H1 (cell line): Measurements from ENCODE around the gene ERP44. TPM values are rescaled to one million over a fixed set of nuclear protein-coding genes. Genes with fewer than 3 reads are reported as not detected.
"Not testable (repeated sequence)": the region's sequence is repeated elsewhere in the genome, so short reads cannot be mapped to it uniquely, and the experiment has no call there.

Experiments used
- CTCF ChIA-PET: fragments of 300-600 bp; sonication (Branson Sonifier 250); formaldehyde crosslinking; loops from one replicate; lab custom pipeline; 2021; ENCODE audit not compliant: partially characterized antibody; lab: Charles Lee
- POLR2A ChIA-PET: fragments of 300-600 bp; sonication (Branson Sonifier 250); formaldehyde crosslinking; loops from one replicate; lab custom pipeline; 2021; ENCODE audit warnings: inconsistent platforms; ENCODE audit not compliant: partially characterized antibody; lab: Charles Lee
- DNase-seq, 2 experiments: peaks; one replicate each; pipeline versions ENCODE4 v3.0.0 to v3.0.0-alpha.2; 2010 to 2022; ENCODE audit warnings: low spot score in 2 of 2, low read depth in 1 of 2, mixed read lengths in 1 of 2
- FAIRE-seq: peaks from 2 replicates; lab custom pipeline; 2011; peaks lifted over from hg19 to GRCh38; lab: Jason Lieb, UNC
- H2AFZ ChIP-seq: 2 replicates; pipeline ENCODE4 v1.8.1; 2012; ENCODE audit warnings: low read length, inconsistent platforms
- H2AK5ac ChIP-seq: 2 replicates; pipeline ENCODE4 v1.6.1; 2013; ENCODE audit warnings: low read depth, low read length
- H2BK120ac ChIP-seq: replicated peaks from 2 replicates; pipeline ENCODE3; 2013; ENCODE audit warnings: low read depth, low read length, inconsistent platforms
- H2BK12ac ChIP-seq: 2 replicates; pipeline ENCODE4 v1.6.1; 2013; ENCODE audit warnings: low read depth, low read length
- H2BK15ac ChIP-seq: 2 replicates; pipeline ENCODE4 v1.6.1; 2013; ENCODE audit warnings: low read length
- H2BK20ac ChIP-seq: 2 replicates; pipeline ENCODE4 v1.6.1; 2013; ENCODE audit warnings: low read length
- H2BK5ac ChIP-seq: 2 replicates; pipeline ENCODE4 v1.6.1; 2013; ENCODE audit warnings: low read depth, low read length
- H3K14ac ChIP-seq: 2 replicates; pipeline ENCODE4 v1.6.1; 2013; ENCODE audit warnings: inconsistent platforms; ENCODE audit not compliant: insufficient read length
- H3K18ac ChIP-seq: 2 replicates; pipeline ENCODE4 v1.6.1; 2013; ENCODE audit warnings: low read length; ENCODE audit errors: extremely low read depth
- H3K23ac ChIP-seq: 2 replicates; pipeline ENCODE4 v1.6.1; 2013; ENCODE audit warnings: inconsistent platforms; ENCODE audit not compliant: insufficient read length
- H3K23me2 ChIP-seq: 2 replicates; pipeline ENCODE4 v1.6.1; 2013; ENCODE audit warnings: low read depth, low read length
- H3K27ac ChIP-seq: 2 replicates; pipeline ENCODE4 v1.6.1; 2011; ENCODE audit warnings: low read depth, low read length, inconsistent platforms
- H3K27me3 ChIP-seq, 4 experiments: replicated peaks in 1 of 4; 1 replicate in 1 of 4; 2 replicates in 3 of 4; pipeline versions ENCODE4 v1.6.1 to v1.8.1; 2011 to 2013; ENCODE audit warnings: low read length in 3 of 4, mild to moderate bottlenecking in 3 of 4, inconsistent platforms in 2 of 4, mixed read lengths in 2 of 4, moderate library complexity in 1 of 4; ENCODE audit not compliant: control insufficient read depth in 3 of 4, insufficient read depth in 3 of 4; ENCODE audit errors: extremely low read depth in 1 of 4
- H3K36me3 ChIP-seq, 4 experiments: 2 replicates each; pipeline versions ENCODE4 v1.6.1 to v1.8.1; 2011 to 2013; ENCODE audit warnings: mild to moderate bottlenecking in 4 of 4, low read length in 3 of 4, moderate library complexity in 2 of 4, control low read depth in 1 of 4, inconsistent platforms in 1 of 4; ENCODE audit not compliant: insufficient read depth in 4 of 4, control insufficient read depth in 2 of 4
- H3K4ac ChIP-seq: replicated peaks from 2 replicates; pipeline ENCODE3; 2013; ENCODE audit warnings: low read length, low read depth, mixed read lengths, inconsistent platforms; ENCODE audit not compliant: insufficient read length
- H3K4me1 ChIP-seq, 4 experiments: replicated peaks in 1 of 4; 1 replicate in 1 of 4; 2 replicates in 3 of 4; pipeline versions ENCODE4 v1.6.1 to v1.8.1; 2011 to 2013; ENCODE audit warnings: low read length in 3 of 4, inconsistent platforms in 2 of 4, mixed read lengths in 1 of 4; ENCODE audit not compliant: insufficient read depth in 4 of 4, control insufficient read depth in 3 of 4
- H3K4me2 ChIP-seq, 2 experiments: 2 replicates each; pipeline versions ENCODE4 v1.6.1 to v1.8.1; 2011 to 2013; ENCODE audit warnings: low read depth in 2 of 2, low read length in 2 of 2, control low read depth in 1 of 2, inconsistent platforms in 1 of 2, mild to moderate bottlenecking in 1 of 2; ENCODE audit not compliant: insufficient read depth in 1 of 2
- H3K4me3 ChIP-seq, 4 experiments: fragments of 200-600, 300-600 bp in 1 of 4; sonication (generic), shearing (Covaris generic), sonication (Bioruptor Twin) in 1 of 4; 2 replicates each; pipeline versions ENCODE4 v1.5.1 to v1.8.1; 2011 to 2016; ENCODE audit warnings: low read length in 4 of 4, low read depth in 3 of 4, control low read depth in 2 of 4, inconsistent platforms in 2 of 4, mild to moderate bottlenecking in 2 of 4, mixed read lengths in 1 of 4, moderate library complexity in 1 of 4; ENCODE audit not compliant: insufficient read depth in 2 of 4; ENCODE audit errors: extremely low read depth in 1 of 4
- H3K56ac ChIP-seq: replicated peaks from 2 replicates; pipeline ENCODE3; 2013; ENCODE audit warnings: low read depth, mild to moderate bottlenecking, mixed read lengths, low read length, inconsistent platforms; ENCODE audit not compliant: insufficient read length
- H3K79me1 ChIP-seq: 2 replicates; pipeline ENCODE4 v1.6.1; 2013; ENCODE audit warnings: low read depth, low read length, control low read depth
- H3K79me2 ChIP-seq, 2 experiments: 2 replicates each; pipeline versions ENCODE4 v1.6.1 to v1.8.1; 2012 to 2013; ENCODE audit warnings: low read length in 2 of 2, mild to moderate bottlenecking in 2 of 2, inconsistent platforms in 1 of 2; ENCODE audit not compliant: insufficient read depth in 2 of 2, control insufficient read depth in 1 of 2
- H3K9ac ChIP-seq, 4 experiments: replicated peaks in 1 of 4; 1 replicate in 1 of 4; 2 replicates in 3 of 4; pipeline versions ENCODE4 v1.6.1 to v1.8.1; 2011 to 2013; ENCODE audit warnings: low read depth in 3 of 4, low read length in 3 of 4, control low read depth in 2 of 4, mild to moderate bottlenecking in 2 of 4, moderate library complexity in 2 of 4, inconsistent platforms in 1 of 4; ENCODE audit errors: extremely low read depth in 1 of 4
- H3K9me3 ChIP-seq, 2 experiments: 2 replicates each; pipeline versions ENCODE4 v1.6.1 to v1.8.1; 2012 to 2013; ENCODE audit warnings: mild to moderate bottlenecking in 2 of 2, moderate library complexity in 2 of 2, control low read depth in 1 of 2, inconsistent platforms in 1 of 2, low read depth in 1 of 2, low read length in 1 of 2, mixed read lengths in 1 of 2; ENCODE audit not compliant: insufficient read depth in 2 of 2
- H4K20me1 ChIP-seq, 2 experiments: replicated peaks in 1 of 2; 2 replicates each; pipeline versions ENCODE3 to v1.8.1; 2011 to 2013; ENCODE audit warnings: inconsistent platforms in 2 of 2, low read length in 2 of 2, mild to moderate bottlenecking in 1 of 2; ENCODE audit not compliant: insufficient read depth in 2 of 2, control insufficient read depth in 1 of 2
- H4K5ac ChIP-seq: 2 replicates; pipeline ENCODE4 v1.6.1; 2013; ENCODE audit warnings: low read length, low read depth, mixed read lengths, inconsistent platforms; ENCODE audit not compliant: insufficient read length
- H4K8ac ChIP-seq: 2 replicates; pipeline ENCODE4 v1.8.0; 2013; ENCODE audit warnings: mild to moderate bottlenecking, moderate library complexity, low read length, inconsistent platforms; ENCODE audit not compliant: insufficient read depth; ENCODE audit errors: extremely low read depth
- H4K91ac ChIP-seq: replicated peaks from 2 replicates; pipeline ENCODE3; 2013; ENCODE audit warnings: low read length, mixed read lengths, inconsistent platforms; ENCODE audit not compliant: insufficient read length
- WGBS, 2 experiments: shearing (Covaris generic) in 1 of 2; methylation state at CpG; one replicate each; pipeline versions ENCODE4 v1.1.6 to v1.1.7; 2013 to 2015; ENCODE audit warnings: low lambda C conversion rate in 2 of 2, mixed read lengths in 2 of 2, inconsistent platforms in 1 of 2, low coverage in 1 of 2, missing lambda C conversion rate in 1 of 2; ENCODE audit not compliant: insufficient replicate concordance in 2 of 2, insufficient coverage in 1 of 2, insufficient read length in 1 of 2; ENCODE audit errors: extremely low coverage in 1 of 2, missing lambda C conversion rate in 1 of 2; 5-methylcytosine and 5-hydroxymethylcytosine counted together
- polyA plus RNA-seq, 7 experiments: library from polyadenylated mRNA; depleted of rRNA in 3 of 7; stranded (reverse) in 5 of 7; unstranded in 2 of 7; fragments of >200 nt in 5 of 7; fragments of 200-250 nt in 2 of 7; gene quantifications; 1 replicate in 5 of 7; 2 replicates in 1 of 7; 4 replicates in 1 of 7; pipeline versions ENCODE4 v1.2.1 to v1.2.3, GENCODE V29; 2011 to 2013; ENCODE audit warnings: missing spikeins in 2 of 7, mixed read lengths in 2 of 7
- total RNA-seq: library from RNA; stranded (reverse); fragmentation: NEBNext Ultra II Directional; extraction: Animal tissue kit (Norgen Biotek cat#: 25700); gene quantifications from 2 replicates; pipeline ENCODE4 v1.2.1, GENCODE V29; 2021

ERP44 gene
- total and polyA plus RNA-seq, 2 of the 8 experiments (the other 6 are each of a cell fraction or from before 2014, with no cell fraction given) = 5.7 to 15.6 TPM

- H4K8ac ChIP-seq, H2BK15ac ChIP-seq, H2BK120ac ChIP-seq, DNase-seq, H3K23ac ChIP-seq, H3K4ac ChIP-seq, FAIRE-seq, H3K79me1 ChIP-seq, H3K27me3 ChIP-seq, H3K23me2 ChIP-seq, CTCF ChIA-PET, H2AK5ac ChIP-seq, H4K91ac ChIP-seq, H2AFZ ChIP-seq, H2BK20ac ChIP-seq, H2BK12ac ChIP-seq, H4K20me1 ChIP-seq, H3K14ac ChIP-seq, H3K9me3 ChIP-seq, H3K56ac ChIP-seq: not testable (repeated sequence)
- Histone ChIP-seq H3K36me3 (peaks cover 0 to 35% (median 8%) of the 10 kb centered on the region in 4 experiments; a peak in 4 of 8 replicates), H3K4me1 (peaks cover 0 to 15% (median 4%) of the 10 kb centered on the region in 4 experiments; a peak in 5 of 7 replicates), H3K4me2 (peak overlapping the region; percentile 67 to 83), H3K79me2 (peaks cover 0 to 50% of the 10 kb centered on the region in 2 experiments; a peak in 2 of 4 replicates), H3K27ac (0 out of 2 replicates have a peak overlapping the region, but pooled peaks have one; percentile 10), H3K9ac (peak overlapping the region in 3 of 4 experiments; percentile 32 to 44 (median 37); a peak in 3 of 7 replicates), H3K18ac (peak overlapping the region; percentile 90), H3K4me3 (peak overlapping the region; percentile 44 to 76 (median 60)), H4K5ac (peak overlapping the region; percentile 3), H2BK5ac (peak overlapping the region; percentile 77; the same call in 1 of the 2 replicates)
- 28% methylated on average over 15 of the region's 15 CpGs; no CpG with 5 or more reads in 1 of the 2 experiments for WGBS, 2 experiments
- POLR2A ChIA-PET = interaction anchor here (1.4 kb wide), 1 partner anchor 10 kb away, joined by 6 read pairs; no protein-coding TSS in a partner anchor
Measured at GRCh38 chr9:100145167-100145934, 46.6 kb upstream of the ERP44 start.
